WTC11 (cell line): ENCODE data around the gene MEX3C. TPM values are rescaled to one million over a fixed set of nuclear protein-coding genes. Genes with fewer than 3 reads are reported as not detected.
A peak's percentile ranks its signal among the peaks of the same experiment; 100 is the strongest.

Experiments
- ATAC-seq: fragments of 200-7000 bp; cut with Tn5 transposase; 2 replicates; pipeline ENCODE4 v1.10.0; 2021; ENCODE audit warnings: mild to moderate bottlenecking, moderate library complexity
- CTCF ChIA-PET: fragments of 300-600 bp; sonication (Branson Sonifier 250); formaldehyde crosslinking; loops from one replicate; lab custom pipeline; 2021; ENCODE audit warnings: antibody characterized with exemption; lab: Charles Lee
- POLR2A ChIA-PET: fragments of 350-600 bp; sonication (Branson Sonifier 250); formaldehyde crosslinking; loops from one replicate; lab custom pipeline; 2021; ENCODE audit warnings: antibody characterized with exemption; lab: Charles Lee
- DNase-seq: peaks from one replicate; pipeline ENCODE4 v3.0.0; 2021; ENCODE audit warnings: low spot score
- H3K27ac Mint-ChIP-seq: 2 replicates; pipeline ENCODE4 v1.8.0; 2021; ENCODE audit warnings: mixed read lengths
- H3K27me3 Mint-ChIP-seq: 2 replicates; pipeline ENCODE4 v1.8.0; 2021; ENCODE audit warnings: low read depth, mild to moderate bottlenecking, moderate library complexity, mixed read lengths
- H3K36me3 Mint-ChIP-seq: 2 replicates; pipeline ENCODE4 v1.8.0; 2021; ENCODE audit warnings: mixed read lengths
- H3K4me1 Mint-ChIP-seq: 2 replicates; pipeline ENCODE4 v1.8.0; 2022; ENCODE audit warnings: mixed read lengths
- H3K4me3 Mint-ChIP-seq: 2 replicates; pipeline ENCODE4 v1.8.0; 2021; ENCODE audit warnings: mild to moderate bottlenecking, moderate library complexity, mixed read lengths
- H3K9me3 Mint-ChIP-seq: 2 replicates; pipeline ENCODE4 v1.8.0; 2021; ENCODE audit warnings: mixed read lengths
- ATF6 ChIP-seq: sonication (generic); formaldehyde crosslinking; IDR thresholded peaks from 2 replicates; pipeline ENCODE4 v1.8.1; 2023; ENCODE audit warnings: mild to moderate bottlenecking, missing genetic modification reagents
- CREB1 ChIP-seq: sonication (generic); formaldehyde crosslinking; IDR thresholded peaks from 2 replicates; pipeline ENCODE4 v1.8.0; 2023; ENCODE audit warnings: mild to moderate bottlenecking, missing genetic modification reagents
- ELF4 ChIP-seq: sonication (generic); formaldehyde crosslinking; IDR thresholded peaks from 2 replicates; pipeline ENCODE4 v1.8.1; 2022; ENCODE audit warnings: low read depth, mild to moderate bottlenecking, moderate library complexity, missing genetic modification reagents
- EMX1 ChIP-seq: fragments of 250-450 bp; sonication (Bioruptor Pico); IDR thresholded peaks from 2 replicates; pipeline ENCODE4 v1.8.0; 2021; ENCODE audit warnings: mild to moderate bottlenecking
- GRHL2 ChIP-seq: fragments of 250-450 bp; sonication (Bioruptor Pico); IDR thresholded peaks from 2 replicates; pipeline ENCODE4 v1.8.0; 2022; ENCODE audit warnings: mild to moderate bottlenecking, moderate library complexity; ENCODE audit not compliant: insufficient replicate concordance, severe bottlenecking
- HMGA2 ChIP-seq: fragments of 250-450 bp; sonication (Bioruptor Pico); IDR thresholded peaks from 2 replicates; pipeline ENCODE4 v1.4.0; 2021; ENCODE audit warnings: mild to moderate bottlenecking, moderate library complexity
- HMGXB4 ChIP-seq: sonication (generic); formaldehyde crosslinking; IDR thresholded peaks from 2 replicates; pipeline ENCODE4 v1.8.1; 2023; ENCODE audit warnings: mild to moderate bottlenecking, moderate library complexity, missing genetic modification reagents
- OVOL2 ChIP-seq: fragments of 250-450 bp; sonication (Bioruptor Pico); IDR thresholded peaks from 2 replicates; pipeline ENCODE4 v1.9.0; 2021; ENCODE audit warnings: mild to moderate bottlenecking, borderline replicate concordance
- RELA ChIP-seq: sonication (generic); formaldehyde crosslinking; IDR thresholded peaks from 2 replicates; pipeline ENCODE4 v1.8.1; 2022; ENCODE audit warnings: missing genetic modification reagents, mild to moderate bottlenecking, borderline replicate concordance
- SOX15 ChIP-seq: fragments of 250-450 bp; sonication (Bioruptor Pico); IDR thresholded peaks from 2 replicates; pipeline ENCODE4 v1.9.0; 2021; ENCODE audit warnings: mild to moderate bottlenecking
- TP53 ChIP-seq: sonication (generic); formaldehyde crosslinking; IDR thresholded peaks from 2 replicates; pipeline ENCODE4 v1.8.1; 2023; ENCODE audit warnings: mild to moderate bottlenecking, missing genetic modification reagents
- ZBTB21 ChIP-seq: sonication (generic); formaldehyde crosslinking; IDR thresholded peaks from 2 replicates; pipeline ENCODE4 v1.8.1; 2023; ENCODE audit warnings: mild to moderate bottlenecking, missing genetic modification reagents, borderline replicate concordance
- ZNF138 ChIP-seq: sonication (generic); formaldehyde crosslinking; conservative IDR thresholded peaks from 2 replicates; pipeline ENCODE4 v1.8.1; 2022; ENCODE audit warnings: mild to moderate bottlenecking, moderate library complexity, missing genetic modification reagents
- ZNF416 ChIP-seq: fragments of 250-450 bp; sonication (Bioruptor Pico); IDR thresholded peaks from 2 replicates; pipeline ENCODE4 v1.9.0; 2021; ENCODE audit warnings: mild to moderate bottlenecking, inconsistent platforms
- total RNA-seq: library from RNA; stranded (reverse); gene quantifications from 3 replicates; pipeline ENCODE4 v1.2.3, GENCODE V29; 2021
- TF ChIP-seq, protein P1 (sequence below): sonication (generic); formaldehyde crosslinking; IDR thresholded peaks from 2 replicates; pipeline ENCODE4 v1.8.1; 2022; ENCODE audit warnings: low read depth, mild to moderate bottlenecking, moderate library complexity, missing genetic modification reagents, borderline replicate concordance
- TF ChIP-seq, protein P2 (sequence below): fragments of 250-450 bp; sonication (Bioruptor Pico); IDR thresholded peaks from 2 replicates; pipeline ENCODE4 v1.9.0; 2021; ENCODE audit warnings: mild to moderate bottlenecking
- TF ChIP-seq, protein P3 (sequence below): fragments of 250-450 bp; sonication (Bioruptor Pico); IDR thresholded peaks from 2 replicates; pipeline ENCODE4 v1.9.0; 2021; ENCODE audit warnings: moderate library complexity, mild to moderate bottlenecking, inconsistent platforms, borderline replicate concordance

MEX3C gene
- total RNA-seq, 1 experiment from 2014 or later, result 79.4 TPM

DNA sequence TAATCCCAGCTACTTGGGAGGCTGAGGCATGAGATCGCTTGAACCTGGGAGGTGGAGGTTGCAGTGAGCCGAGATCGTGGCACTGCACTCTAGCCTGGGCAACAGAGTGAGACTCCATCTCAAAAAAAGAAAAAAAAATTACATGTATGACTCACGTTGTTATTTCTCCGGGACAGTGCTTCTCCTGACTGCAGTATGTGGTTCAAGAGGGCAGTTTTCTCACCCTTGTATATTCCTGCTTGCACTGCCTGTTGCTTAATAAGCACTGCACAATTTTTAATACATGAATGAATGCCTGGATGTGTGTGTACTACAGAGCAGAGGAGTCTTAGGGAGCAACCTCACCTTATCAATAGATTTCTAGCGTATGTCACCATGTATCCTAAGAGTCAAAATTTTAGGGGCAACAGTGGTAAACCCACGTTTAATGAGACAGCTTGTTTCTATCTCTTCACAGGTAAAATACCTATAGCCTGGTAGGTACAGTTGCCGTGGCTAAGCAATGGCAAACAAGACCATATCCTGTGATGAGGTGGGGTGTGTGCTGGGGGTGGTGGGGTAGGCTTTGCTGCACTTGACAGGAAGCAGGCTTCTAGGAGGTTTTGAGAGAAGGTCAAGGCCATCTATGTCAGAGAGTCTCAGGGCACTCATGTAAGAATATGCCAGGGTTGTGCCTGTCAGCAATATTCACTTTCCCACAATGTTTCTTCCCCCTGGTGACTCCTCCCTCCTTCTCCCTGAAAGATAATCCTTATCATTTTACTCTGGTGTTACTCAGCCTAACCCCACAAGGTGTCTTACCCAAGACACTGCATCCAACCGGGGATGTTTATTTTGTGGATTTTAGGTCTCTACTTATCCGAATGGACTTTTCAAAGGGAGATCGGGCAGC, 36.9 kb upstream of the MEX3C start (continued):
- TF ChIP-seq, protein P1, sequence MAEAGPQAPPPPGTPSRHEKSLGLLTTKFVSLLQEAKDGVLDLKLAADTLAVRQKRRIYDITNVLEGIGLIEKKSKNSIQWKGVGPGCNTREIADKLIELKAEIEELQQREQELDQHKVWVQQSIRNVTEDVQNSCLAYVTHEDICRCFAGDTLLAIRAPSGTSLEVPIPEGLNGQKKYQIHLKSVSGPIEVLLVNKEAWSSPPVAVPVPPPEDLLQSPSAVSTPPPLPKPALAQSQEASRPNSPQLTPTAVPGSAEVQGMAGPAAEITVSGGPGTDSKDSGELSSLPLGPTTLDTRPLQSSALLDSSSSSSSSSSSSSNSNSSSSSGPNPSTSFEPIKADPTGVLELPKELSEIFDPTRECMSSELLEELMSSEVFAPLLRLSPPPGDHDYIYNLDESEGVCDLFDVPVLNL, result no peak

DNA sequence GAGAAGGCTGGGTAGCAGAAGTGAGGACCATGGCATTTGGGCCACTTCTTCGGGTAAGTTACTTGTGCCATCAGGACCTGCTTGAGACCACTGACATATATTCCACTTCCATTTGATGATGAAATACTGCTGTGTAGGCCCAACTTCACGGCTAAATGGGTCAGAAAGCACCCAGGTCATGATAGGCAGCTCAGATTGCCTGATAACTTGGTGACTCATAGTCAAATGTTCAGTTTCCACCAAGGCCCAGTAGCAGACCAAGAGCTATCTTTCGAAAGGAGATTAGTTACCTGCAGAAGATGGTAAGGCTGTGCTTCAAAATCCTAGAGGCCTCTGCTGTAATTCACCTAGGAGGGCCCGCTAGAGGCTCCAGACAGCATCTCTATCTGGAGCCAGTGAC, 31.8 kb upstream of the MEX3C start:
- ATAC-seq (no peak), DNase-seq (no peak)
- Mint-ChIP-seq H3K9me3 (peaks cover 20% of the 10 kb centered on the region), H3K36me3 (no peaks in the 10 kb centered on the region), H3K4me1 (no peaks in the 10 kb centered on the region), H3K4me3 (no peak overlapping the region), H3K27me3 (no peaks in the 10 kb centered on the region), H3K27ac (no peak overlapping the region)
- ChIA-PET POLR2A (no interaction called here), CTCF (no interaction called here)
- TF ChIP-seq ZBTB21 (no peak), OVOL2 (CRISPR knock-in tag) (no peak)

- ATAC-seq, result peak; percentile 39; the same call in 1 of the 2 replicates
- Mint-ChIP-seq H3K9me3 (peaks cover 20% of the 10 kb centered on the region), H3K36me3 (no peaks in the 10 kb centered on the region), H3K27me3 (no peaks in the 10 kb centered on the region), H3K27ac (no peak overlapping the region), H3K4me3 (no peak overlapping the region), H3K4me1 (no peaks in the 10 kb centered on the region)
- CTCF ChIA-PET, result interaction anchor here (1.2 kb wide), 1 partner anchor 118 kb away, joined by 3 read pairs; no protein-coding TSS in a partner anchor
- no peak for DNase-seq
- TF ChIP-seq ZNF138 (CRISPR knock-in tag) (no peak), ZNF416 (CRISPR knock-in tag) (no peak), RELA (CRISPR knock-in tag) (no peak), ELF4 (CRISPR knock-in tag) (no peak), EMX1 (CRISPR knock-in tag) (no peak), TP53 (no peak), HMGXB4 (CRISPR knock-in tag) (no peak), SOX15 (CRISPR knock-in tag) (no peak), OVOL2 (CRISPR knock-in tag) (no peak), ZBTB21 (no peak)
- TF ChIP-seq, protein P2, sequence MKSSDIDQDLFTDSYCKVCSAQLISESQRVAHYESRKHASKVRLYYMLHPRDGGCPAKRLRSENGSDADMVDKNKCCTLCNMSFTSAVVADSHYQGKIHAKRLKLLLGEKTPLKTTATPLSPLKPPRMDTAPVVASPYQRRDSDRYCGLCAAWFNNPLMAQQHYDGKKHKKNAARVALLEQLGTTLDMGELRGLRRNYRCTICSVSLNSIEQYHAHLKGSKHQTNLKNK (CRISPR knock-in tag), result no peak
- TF ChIP-seq, protein P3, sequence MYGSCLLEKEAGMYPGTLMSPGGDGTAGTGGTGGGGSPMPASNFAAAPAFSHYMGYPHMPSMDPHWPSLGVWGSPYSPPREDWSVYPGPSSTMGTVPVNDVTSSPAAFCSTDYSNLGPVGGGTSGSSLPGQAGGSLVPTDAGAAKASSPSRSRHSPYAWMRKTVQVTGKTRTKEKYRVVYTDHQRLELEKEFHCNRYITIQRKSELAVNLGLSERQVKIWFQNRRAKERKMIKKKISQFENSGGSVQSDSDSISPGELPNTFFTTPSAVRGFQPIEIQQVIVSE, result no peak
- POLR2A ChIA-PET, result no interaction called here
Observed at GRCh38 chr18:51227660-51228059, 30.2 kb upstream of the MEX3C start.

DNA sequence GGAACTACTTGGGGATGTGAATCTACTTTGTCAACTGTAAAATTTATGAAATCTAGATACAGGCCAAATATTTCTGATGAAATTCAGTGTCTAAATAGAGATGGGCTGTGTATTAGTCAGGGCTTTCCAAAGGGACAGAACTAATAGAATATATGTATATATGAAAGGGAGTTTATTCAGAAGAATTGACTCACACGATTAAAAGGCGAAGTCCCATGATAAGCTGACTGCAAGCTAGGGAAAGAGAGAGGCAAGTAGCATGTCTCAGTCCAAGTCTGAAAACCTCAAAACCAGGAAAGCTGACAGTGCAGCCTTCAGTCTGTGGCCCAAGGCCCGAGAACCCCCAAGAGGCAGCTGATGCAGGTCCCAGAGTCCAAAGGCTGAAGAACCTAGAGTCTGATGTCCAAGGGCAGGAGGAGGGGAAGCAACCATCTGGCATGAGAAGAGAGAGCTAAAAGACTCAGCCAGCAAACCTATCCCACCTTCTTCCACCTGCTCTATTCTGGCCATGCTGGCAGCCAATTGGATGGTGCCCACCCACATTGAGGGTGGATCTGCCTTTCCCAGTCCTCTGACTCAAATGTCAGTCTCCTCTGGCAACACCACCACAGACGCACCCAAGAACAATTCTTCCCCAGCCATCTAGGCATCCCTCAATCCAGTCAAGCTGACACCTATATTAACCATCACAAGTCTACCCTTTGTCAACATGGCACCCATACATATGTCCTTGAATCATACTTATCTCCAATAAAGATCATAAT, 29.3 kb upstream of the MEX3C start:
- Mint-ChIP-seq H3K27ac (no peak overlapping the region), H3K9me3 (peaks cover 20% of the 10 kb centered on the region), H3K27me3 (no peaks in the 10 kb centered on the region), H3K4me3 (no peak overlapping the region), H3K4me1 (no peaks in the 10 kb centered on the region), H3K36me3 (no peaks in the 10 kb centered on the region)
- ChIA-PET CTCF (interaction anchor here (1.2 kb wide), 1 partner anchor 117 kb away, joined by 3 read pairs; no protein-coding TSS in a partner anchor), POLR2A (no interaction called here)
- no peak for TF ChIP-seq ATF6 (CRISPR knock-in tag)
- TF ChIP-seq HMGA2 (CRISPR knock-in tag), result no peak
- no peak for TF ChIP-seq RELA (CRISPR knock-in tag)
- TF ChIP-seq CREB1 (CRISPR knock-in tag), result no peak
- TF ChIP-seq, protein P3, result no peak
- TF ChIP-seq EMX1 (CRISPR knock-in tag), result no peak
- TF ChIP-seq GRHL2 (CRISPR knock-in tag), result no peak
- DNase-seq (no peak), ATAC-seq (no peak)
